HL-60/S4 treated with phorbol 12-myristate 13-acetate at 8.2 ng/mL for 4 days and 3 days (cell line): ENCODE measurements around the gene JADE2.
"Not testable (repeated sequence)": the region's sequence is repeated elsewhere in the genome, so short reads cannot be mapped to it uniquely, and the experiment has no call there.

Experiments
- in situ Hi-C: fragments of 300-500 bp; cut with MboI; formaldehyde crosslinking; loops from 2 replicates; pipeline ENCODE4 v1.15.0; 2022; ENCODE audit warnings: low sequenced_read_pairs

Gene JADE2

DNA sequence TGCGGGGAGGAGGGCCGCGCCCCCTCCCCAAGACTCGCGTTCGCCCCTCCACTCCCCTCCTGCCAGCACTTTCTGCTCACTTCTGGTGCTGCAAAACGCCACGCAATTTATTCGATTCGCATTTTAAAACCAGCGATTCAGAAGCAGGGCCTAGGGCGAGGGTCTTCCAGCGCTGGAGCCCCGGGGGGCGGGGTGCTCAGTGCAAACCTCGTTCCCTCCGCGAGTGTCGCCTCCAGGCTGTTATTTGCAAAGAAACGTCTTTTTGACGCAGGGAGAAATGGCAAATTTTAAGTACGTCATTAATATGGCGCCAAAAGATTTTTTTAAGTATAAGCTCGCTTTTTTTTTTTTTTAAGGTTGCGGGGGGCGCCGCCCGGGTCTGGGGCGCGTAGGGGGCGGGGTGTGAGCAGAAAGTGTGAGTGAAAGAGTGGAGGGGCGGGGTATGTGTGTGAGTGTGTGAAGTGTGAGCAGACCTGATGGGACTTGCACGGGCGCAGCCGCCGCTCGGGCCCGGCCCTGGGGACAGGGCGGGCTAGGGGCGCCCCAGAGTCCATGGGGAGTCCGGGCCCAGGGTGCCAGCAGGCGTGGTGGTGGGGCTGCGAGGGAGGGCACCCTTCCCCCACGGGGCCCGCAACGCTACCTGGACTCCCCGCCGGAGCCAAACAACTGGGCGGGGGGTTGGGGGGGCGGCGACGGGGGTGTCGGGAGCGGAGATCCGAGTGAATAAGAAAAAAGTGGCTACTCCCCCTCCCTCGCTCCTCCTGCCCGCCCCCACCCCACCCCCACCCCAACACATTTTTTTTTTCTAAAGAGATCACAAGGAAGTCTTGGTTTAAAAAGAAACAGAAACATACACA lies at the start of gene JADE2:
JADE2 (plus strand) TSS at position 845 of the 857 bp plus-strand sequence. CDS start 10,188 bp downstream, outside the sequence.
- in situ Hi-C loops: no loop called here

DNA sequence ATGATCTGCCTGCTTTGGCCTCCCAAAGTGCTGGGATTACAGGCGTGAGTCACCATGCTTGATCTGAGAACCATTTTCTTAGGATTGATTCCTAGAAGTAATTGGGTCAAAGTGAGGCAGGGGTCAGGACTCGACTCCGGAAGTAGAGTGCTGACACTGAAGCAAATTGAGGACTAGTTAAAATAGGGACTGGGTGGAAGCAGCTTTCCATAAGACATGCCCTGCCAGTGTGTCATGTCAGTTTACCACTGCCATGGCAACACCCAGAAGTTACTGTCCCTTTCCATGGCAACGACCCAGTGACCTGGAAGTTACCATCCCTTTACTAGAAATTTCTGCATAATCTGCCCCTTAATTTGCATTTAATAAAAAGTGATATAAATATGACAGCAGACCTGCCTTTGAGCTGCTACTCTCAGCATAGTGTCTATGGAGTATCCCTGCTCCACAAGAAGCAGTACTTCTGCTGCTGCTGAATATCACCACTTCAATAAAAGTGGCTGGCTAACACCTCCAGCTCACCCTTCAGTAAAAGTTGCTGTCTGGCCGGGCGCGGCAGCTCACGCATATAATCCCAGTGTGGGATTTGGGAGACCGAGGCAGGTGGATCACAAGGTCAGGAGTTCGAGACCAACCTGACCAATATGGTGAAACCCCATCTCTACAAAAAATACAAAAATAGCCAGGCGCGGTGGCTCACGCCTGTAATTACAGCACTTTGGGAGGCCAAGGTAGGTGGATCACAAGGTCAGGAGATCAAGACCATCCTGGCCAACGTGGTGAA lies 47.8 kb upstream of the JADE2 start:
- in situ Hi-C loops: no loop called here

- in situ Hi-C loops: no loop called here
These were observed 45.6 kb upstream of the JADE2 start for GRCh38 chr5:134479839-134480238.

- in situ Hi-C loops: no loop called here
These were observed 36.1 kb upstream of the JADE2 start for GRCh38 chr5:134489227-134489944.

DNA sequence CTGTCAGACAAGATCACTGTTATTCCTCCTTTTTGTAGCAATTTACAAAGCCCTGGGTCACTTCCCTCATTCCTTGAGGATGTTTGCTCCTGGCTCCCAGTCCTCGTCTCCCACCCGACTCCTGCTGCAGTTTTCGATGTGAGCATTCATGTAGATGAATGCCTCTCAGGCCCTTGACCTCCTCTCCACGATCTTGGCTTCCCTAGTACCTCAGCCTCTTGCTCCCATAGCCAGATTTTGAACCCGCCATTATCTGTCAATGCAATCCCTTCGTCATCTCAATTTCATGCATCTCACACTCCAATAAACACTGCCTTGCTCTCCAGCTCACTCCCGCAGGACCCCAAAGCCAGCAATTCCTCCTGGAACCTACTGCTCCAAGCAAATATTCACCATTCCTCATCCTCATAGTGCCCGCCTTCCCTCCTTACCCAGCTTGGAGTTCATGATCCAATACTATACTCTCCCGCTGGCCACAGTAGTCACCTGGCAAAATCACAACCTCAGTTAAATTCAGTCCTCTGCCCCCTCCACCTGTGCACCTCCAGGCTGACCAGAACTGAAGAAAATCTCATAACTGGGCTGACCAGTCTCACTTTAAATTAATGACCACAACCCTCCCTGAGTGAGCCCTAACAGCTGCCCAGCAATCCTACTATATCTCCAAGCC lies 35.1 kb upstream of the JADE2 start:
- in situ Hi-C loops: no loop called here

- in situ Hi-C loops: no loop called here
These were observed 34.6 kb upstream of the JADE2 start for GRCh38 chr5:134490925-134491271.

- in situ Hi-C loops: no loop called here
These were observed 33.5 kb upstream of the JADE2 start for GRCh38 chr5:134491841-134492442.

- in situ Hi-C loops: no loop called here
These were observed 32.9 kb upstream of the JADE2 start for GRCh38 chr5:134492568-134492967.

DNA sequence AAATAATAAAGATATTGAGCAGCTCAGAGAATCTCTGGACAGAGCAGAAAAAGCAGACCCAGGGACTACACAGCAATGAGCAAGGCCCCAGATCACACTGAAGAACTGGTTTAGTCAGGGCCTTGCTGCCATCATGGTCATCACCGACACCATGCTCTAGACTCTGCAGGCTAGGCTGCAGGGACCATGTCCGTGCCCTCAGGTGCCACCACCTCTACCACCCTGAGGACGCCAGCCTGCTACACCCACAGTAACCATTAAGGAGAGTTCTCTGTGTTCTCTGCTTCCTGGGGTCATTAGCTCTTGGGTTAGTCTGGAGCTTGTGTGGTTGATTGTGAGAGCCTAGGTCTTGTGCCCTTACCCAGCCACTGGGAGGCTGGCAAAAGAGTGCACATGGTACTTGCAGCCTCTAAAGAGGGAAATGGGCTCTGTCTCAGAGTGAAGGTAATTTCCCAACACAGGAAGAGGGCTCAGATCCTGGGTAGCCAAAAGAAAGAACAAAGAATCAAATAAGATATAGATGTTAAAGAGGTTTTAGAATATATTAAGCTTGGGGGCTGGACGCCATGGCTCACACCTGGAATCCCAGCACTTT lies 31.9 kb upstream of the JADE2 start:
- in situ Hi-C loops: no loop called here

DNA sequence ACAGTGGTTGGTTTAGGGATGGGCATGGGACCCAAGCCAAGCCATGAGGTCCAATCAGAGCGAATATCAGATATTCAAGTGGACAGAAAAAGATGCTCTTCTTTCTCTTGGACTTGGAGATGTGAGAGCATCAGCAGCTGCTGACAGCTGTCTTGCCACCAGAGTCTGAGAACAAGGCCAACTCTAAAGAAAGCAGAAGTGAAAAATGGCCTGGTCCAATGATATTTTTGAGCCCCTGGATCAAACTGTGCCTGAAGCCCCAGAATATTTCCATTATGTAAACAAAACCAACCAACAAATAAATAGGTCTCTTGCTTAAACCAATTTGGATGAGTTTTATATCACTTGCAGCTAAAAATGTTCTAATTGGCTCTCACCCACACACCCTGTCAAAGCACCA lies 30.7 kb upstream of the JADE2 start:
- in situ Hi-C loops: no loop called here

GRCh38 chr5:134499905-134500304 lies 25.6 kb upstream of the JADE2 start:
- in situ Hi-C loops: not testable (repeated sequence)

GRCh38 chr5:134500699-134501430 lies 24.6 kb upstream of the JADE2 start:
- in situ Hi-C loops: no loop called here

DNA sequence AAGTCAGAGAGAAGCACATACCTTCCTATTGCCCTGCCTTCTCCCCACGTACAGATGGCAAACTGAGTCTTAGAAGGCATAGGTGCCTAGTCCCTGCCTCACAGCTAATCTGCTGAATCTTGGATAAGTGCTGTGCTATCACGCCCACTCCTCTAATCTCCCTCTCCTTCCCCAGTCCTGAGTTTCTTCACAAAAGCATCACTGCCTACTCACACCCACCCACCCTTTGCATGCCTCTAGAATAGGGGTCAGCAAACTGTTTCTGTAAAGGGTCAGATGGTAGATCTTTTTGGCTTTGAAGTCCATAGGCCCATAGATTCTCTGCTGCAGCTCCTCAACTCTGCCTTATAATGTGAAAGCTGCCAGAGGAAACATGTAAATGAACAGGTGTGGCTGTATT lies 23.2 kb upstream of the JADE2 start:
- in situ Hi-C loops: no loop called here

GRCh38 chr5:134503088-134503936 lies 22.2 kb upstream of the JADE2 start:
- in situ Hi-C loops: no loop called here

DNA sequence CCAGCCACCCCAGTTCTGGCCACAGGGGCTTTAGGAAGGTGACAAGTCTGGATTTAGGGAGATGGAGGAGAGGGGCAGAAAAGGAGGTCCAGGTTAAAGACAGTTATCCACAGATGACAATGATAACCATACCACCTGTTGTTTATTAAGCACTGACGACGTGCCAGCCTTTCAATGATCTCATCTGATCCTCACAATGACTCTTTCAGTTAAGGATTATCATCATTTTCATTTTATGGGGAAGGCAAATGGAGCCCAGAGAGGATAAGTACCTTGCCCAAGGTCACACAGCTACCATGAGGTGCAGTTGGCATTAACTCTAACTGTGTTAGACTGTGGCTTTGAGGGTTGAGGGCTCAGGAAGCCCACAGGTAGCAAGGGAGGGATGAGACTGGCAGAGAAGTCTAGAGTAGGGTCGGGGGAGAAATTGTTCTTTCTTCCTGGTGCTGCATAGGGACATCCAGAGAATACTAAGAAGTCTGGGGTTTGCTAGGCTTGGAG lies 21.5 kb upstream of the JADE2 start:
- in situ Hi-C loops: no loop called here

- in situ Hi-C loops: no loop called here
These were observed 20.7 kb upstream of the JADE2 start for GRCh38 chr5:134504629-134505300.

- in situ Hi-C loops: no loop called here
These were observed 19.1 kb upstream of the JADE2 start for GRCh38 chr5:134506054-134507039.
